ENCODE data around the gene GEMIN2.

GRCh38 chr14:39145266-39145966, 31.3 kb downstream of the GEMIN2 start:
- TF ChIP-seq CTCF (IDR thresholded peaks at IDR 0.05): no peak
- TF ChIP-seq POLR2AphosphoS5 (IDR thresholded peaks at IDR 0.05): no peak
- TF ChIP-seq POLR2A (IDR thresholded peaks at IDR 0.05): no peak
- no peak for TF ChIP-seq EP300 (IDR thresholded peaks at IDR 0.05)

All from suprapubic skin (tissue), 4 donors.